Measurements from ENCODE around the gene RIMBP2. TPM values are rescaled to one million over a fixed set of nuclear protein-coding genes. Genes with fewer than 3 reads are reported as not detected.

Gene RIMBP2
- polyA plus RNA-seq, 1 of the 3 experiments (the other 2 are of a cell fraction): 0.90 TPM

GRCh38 chr12:130369816-130370215 lies 346.3 kb downstream of the RIMBP2 start:
- no peaks in the 10 kb centered on the region for H3K4me1 ChIP-seq (ENCODE audit: control insufficient read depth in 1 of 2, insufficient read depth in 2 of 2, low read depth in 1 of 2, low read length in 1 of 2)
- H3K36me3 ChIP-seq (replicated peaks in 1 of 2; ENCODE audit: control insufficient read depth in 1 of 2, insufficient read depth in 2 of 2, low read length in 1 of 2): no peaks in the 10 kb centered on the region
- H3K79me2 ChIP-seq (ENCODE audit: insufficient read depth): no peaks in the 10 kb centered on the region
- H3K4me3 ChIP-seq (ENCODE audit: low read depth in 2 of 2, low read length in 1 of 2): no peak overlapping the region
- H3K27ac ChIP-seq (ENCODE audit: low read depth in 2 of 2, low read length in 1 of 2): no peak overlapping the region
- no peak for TF ChIP-seq CTCF (IDR thresholded peaks at IDR 0.05)
- TF ChIP-seq IRF3 (IDR thresholded peaks at IDR 0.05; ENCODE audit: low read depth, low read length): no peak
- no peak for TF ChIP-seq RXRA (IDR thresholded peaks at IDR 0.05; ENCODE audit: borderline replicate concordance, low read depth)
- TF ChIP-seq GATA2 (CRISPR knock-in tag; IDR thresholded peaks at IDR 0.05): no peak
- TF ChIP-seq NRF1 (IDR thresholded peaks at IDR 0.05; ENCODE audit: low read depth, low read length): no peak
- H3K9ac ChIP-seq: no peak overlapping the region
- H3K9me2 ChIP-seq: no peaks in the 10 kb centered on the region
- H3K9me3 ChIP-seq: 0 out of 2 replicates have a peak, but pooled peaks cover 3% of the 10 kb centered on the region
- ChIA-PET POLR2A (no interaction called here), CTCF (no interaction called here)
- H4K20me1 ChIP-seq (ENCODE audit: insufficient read depth): no peaks in the 10 kb centered on the region
- no peaks in the 10 kb centered on the region for H3K27me3 ChIP-seq (ENCODE audit: insufficient read depth)
- DNase-seq: no peak
- H3K4me2 ChIP-seq: no peak overlapping the region
- no peaks in the 10 kb centered on the region for H3F3A ChIP-seq (replicated peaks; ENCODE audit: insufficient read depth)
- H2AFZ ChIP-seq (ENCODE audit: low read depth): no peak overlapping the region
- 41% methylated on average over 4 of the region's 4 CpGs for WGBS (ENCODE audit: low lambda C conversion rate)

GRCh38 chr12:130367523-130367922 lies 348.6 kb downstream of the RIMBP2 start:
- Histone ChIP-seq H3K4me3 (ENCODE audit: low read depth in 2 of 2, low read length in 1 of 2) (no peak overlapping the region), H3K4me1 (ENCODE audit: control insufficient read depth in 1 of 2, insufficient read depth in 2 of 2, low read depth in 1 of 2, low read length in 1 of 2) (peaks cover 0 to 4% of the 10 kb centered on the region in 2 experiments; a peak in 1 of 4 replicates), H3K4me2 (no peak overlapping the region), H3F3A (replicated peaks; ENCODE audit: insufficient read depth) (no peaks in the 10 kb centered on the region), H2AFZ (ENCODE audit: low read depth) (no peak overlapping the region), H3K9ac (no peak overlapping the region), H3K79me2 (ENCODE audit: insufficient read depth) (no peaks in the 10 kb centered on the region), H3K27me3 (ENCODE audit: insufficient read depth) (no peaks in the 10 kb centered on the region), H4K20me1 (ENCODE audit: insufficient read depth) (no peaks in the 10 kb centered on the region), H3K27ac (ENCODE audit: low read depth in 2 of 2, low read length in 1 of 2) (no peak overlapping the region), H3K9me3 (0 out of 2 replicates have a peak, but pooled peaks cover 3% of the 10 kb centered on the region), H3K36me3 (replicated peaks in 1 of 2; ENCODE audit: control insufficient read depth in 1 of 2, insufficient read depth in 2 of 2, low read length in 1 of 2) (no peaks in the 10 kb centered on the region), H3K9me2 (no peaks in the 10 kb centered on the region)
- TF ChIP-seq FOXJ3 (CRISPR knock-in tag; IDR thresholded peaks at IDR 0.05) (no peak), CTCF (IDR thresholded peaks at IDR 0.05) (no peak), MEF2A (IDR thresholded peaks at IDR 0.05; ENCODE audit: borderline replicate concordance, low read depth) (no peak), EP300 (IDR thresholded peaks at IDR 0.05; ENCODE audit: borderline replicate concordance in 1 of 2, low read depth in 1 of 2, low read length in 1 of 2) (no peak), MXI1 (IDR thresholded peaks at IDR 0.05; ENCODE audit: low read depth, low read length) (no peak), EZH2phosphoT487 (IDR thresholded peaks at IDR 0.05; ENCODE audit: borderline replicate concordance, low read depth) (no peak), TEAD4 (IDR thresholded peaks at IDR 0.05; ENCODE audit: borderline replicate concordance, insufficient read depth) (no peak), RFX5 (IDR thresholded peaks at IDR 0.05; ENCODE audit: low read length) (no peak), SMC3 (IDR thresholded peaks at IDR 0.05; ENCODE audit: low read depth, low read length) (no peak), ZBTB33 (IDR thresholded peaks at IDR 0.05; ENCODE audit: borderline replicate concordance, low read depth) (no peak), TAF1 (IDR thresholded peaks at IDR 0.05; ENCODE audit: borderline replicate concordance, low read depth, low read length) (no peak), SIN3A (IDR thresholded peaks at IDR 0.05; ENCODE audit: borderline replicate concordance, low read depth, low read length) (no peak), GABPA (IDR thresholded peaks at IDR 0.05; ENCODE audit: low read depth) (no peak), RCOR1 (IDR thresholded peaks at IDR 0.05; ENCODE audit: low read length) (no peak), CHD2 (IDR thresholded peaks at IDR 0.05; ENCODE audit: low read length, partially characterized antibody) (no peak)
- POLR2A ChIA-PET: no interaction called here
- CTCF ChIA-PET: no interaction called here
- no peak for DNase-seq
- 58% methylated on average over 9 of the region's 13 CpGs for WGBS (ENCODE audit: low lambda C conversion rate)

Data from SK-N-SH (cell line).